Activated naive CD8-positive, alpha-beta T cell treated with anti-CD3 and anti-CD28 coated beads for 36 hours (primary cell): ENCODE data around the gene IQCC. TPM values are rescaled to one million over a fixed set of nuclear protein-coding genes. Genes with fewer than 3 reads are reported as not detected.

Experiments
- DNase-seq: peaks from one replicate; pipeline ENCODE4 v3.0.0; 2021
- H3K27ac Mint-ChIP-seq: one replicate; pipeline ENCODE4 v1.8.0; 2022; ENCODE audit warnings: mild to moderate bottlenecking, moderate library complexity, mixed read lengths
- H3K27me3 Mint-ChIP-seq: one replicate; pipeline ENCODE4 v1.8.0; 2022; ENCODE audit warnings: mild to moderate bottlenecking, mixed read lengths
- H3K36me3 Mint-ChIP-seq: one replicate; pipeline ENCODE4 v1.8.0; 2021; ENCODE audit warnings: mild to moderate bottlenecking, mixed read lengths
- H3K4me1 Mint-ChIP-seq: one replicate; pipeline ENCODE4 v1.8.0; 2021; ENCODE audit warnings: mixed read lengths
- H3K4me3 Mint-ChIP-seq: one replicate; pipeline ENCODE4 v1.8.0; 2022; ENCODE audit warnings: mild to moderate bottlenecking, moderate library complexity, mixed read lengths
- H3K9me3 Mint-ChIP-seq: one replicate; pipeline ENCODE4 v1.8.0; 2022; ENCODE audit warnings: mixed read lengths
- total RNA-seq, 2 experiments: library from RNA; stranded (reverse); gene quantifications; one replicate each; pipeline ENCODE4 v1.2.3, GENCODE V29; 2021

The IQCC gene
- total RNA-seq, 2 experiments from 2014 or later = 4.8 to 5.0 TPM

- Mint-ChIP-seq H3K36me3 (peaks cover 65% of the 10 kb centered on the region), H3K9me3 (peaks cover 2% of the 10 kb centered on the region), H3K4me1 (peaks cover 47% of the 10 kb centered on the region), H3K4me3 (peak overlapping the region; percentile 97), H3K27ac (peak overlapping the region; percentile 86), H3K27me3 (no peaks in the 10 kb centered on the region)
- DNase-seq = no peak
Measured at GRCh38 chr1:32255072-32256071, 49.9 kb downstream of the IQCC start.

- no peak for DNase-seq
- H3K27ac Mint-ChIP-seq = peak overlapping the region; percentile 89
- peaks cover 64% of the 10 kb centered on the region for H3K36me3 Mint-ChIP-seq
- H3K27me3 Mint-ChIP-seq = no peaks in the 10 kb centered on the region
- H3K9me3 Mint-ChIP-seq = peaks cover 6% of the 10 kb centered on the region
- H3K4me1 Mint-ChIP-seq = peaks cover 43% of the 10 kb centered on the region
- H3K4me3 Mint-ChIP-seq = peak overlapping the region; percentile 78
Measured at GRCh38 chr1:32256473-32257226, 51.2 kb downstream of the IQCC start.

GRCh38 chr1:32257227-32257508, 51.7 kb downstream of the IQCC start:
- Mint-ChIP-seq H3K27ac (peak overlapping the region; percentile 89), H3K36me3 (peaks cover 59% of the 10 kb centered on the region), H3K4me1 (peaks cover 43% of the 10 kb centered on the region), H3K27me3 (no peaks in the 10 kb centered on the region), H3K9me3 (peaks cover 6% of the 10 kb centered on the region), H3K4me3 (peak overlapping the region; percentile 78)
- no peak for DNase-seq

Other genes starting within 250 kb of the IQCC start
- 100 to 1,000 TPM; 221 to 222 TPM for gene KHDRBS1, start 191.8 kb upstream of the IQCC start, total RNA-seq
- gene TMEM39B, start 132.7 kb upstream of the IQCC start, total RNA-seq = 10 to 100 TPM; 24.0 to 25.2 TPM
- gene KPNA6, start 97.6 kb upstream of the IQCC start, total RNA-seq = 10 to 100 TPM; 85.3 to 88.3 TPM
- gene TXLNA, start 26.0 kb upstream of the IQCC start, total RNA-seq = 10 to 100 TPM; 84.0 to 84.4 TPM
- 10 to 100 TPM; 29.0 to 29.1 TPM for gene CCDC28B, start 5.1 kb upstream of the IQCC start, total RNA-seq
- not detected for gene DCDC2B, start 3.4 kb downstream of the IQCC start, total RNA-seq
- 1 to 10 TPM; 5.7 to 6.5 TPM for gene TMEM234, start 16.7 kb downstream of the IQCC start, total RNA-seq
- 100 to 1,000 TPM; 366 to 389 TPM for gene EIF3I, start 16.7 kb downstream of the IQCC start, total RNA-seq
- gene FAM167B, start 41.6 kb downstream of the IQCC start, total RNA-seq = under 1 TPM in 1 of 2 experiments, not detected in 1; 0.32 TPM
- 100 to 1,000 TPM; 285 to 286 TPM for gene LCK, start 45.6 kb downstream of the IQCC start, total RNA-seq
- 100 to 1,000 TPM; 142 to 149 TPM for gene HDAC1, start 86.4 kb downstream of the IQCC start, total RNA-seq
- 10 to 100 TPM; 26.4 to 26.7 TPM for gene MARCKSL1, start 130.6 kb downstream of the IQCC start, total RNA-seq
- 1 to 10 TPM; 2.8 to 3.6 TPM for gene FAM229A, start 156.8 kb downstream of the IQCC start, total RNA-seq
- gene TSSK3, start 156.9 kb downstream of the IQCC start, total RNA-seq = under 1 TPM; 0.48 to 0.60 TPM
- 10 to 100 TPM; 26.5 to 31.2 TPM for gene BSDC1, start 188.8 kb downstream of the IQCC start, total RNA-seq